ENCODE data around the gene BAIAP2.
"Not testable (repeated sequence)": the region's sequence is repeated elsewhere in the genome, so short reads cannot be mapped to it uniquely, and the experiment has no call there.

Gene BAIAP2

GRCh38 chr17:81150377-81151077 is 115.6 kb downstream of the BAIAP2 start:
- intact Hi-C loops (cut with micrococcal nuclease), result no loop called here
- H3K4me1 Mint-ChIP-seq (ENCODE audit: low read depth), result peaks cover 62% of the 10 kb centered on the region
- no peaks in the 10 kb centered on the region for H3K36me3 Mint-ChIP-seq (ENCODE audit: low read depth)
- no peaks in the 10 kb centered on the region for H3K27me3 Mint-ChIP-seq
- H3K4me3 Mint-ChIP-seq, result peak overlapping the region; percentile 21
- peaks cover 6% of the 10 kb centered on the region for H3K9me3 Mint-ChIP-seq
- H3K27ac Mint-ChIP-seq, result peak overlapping the region; percentile 96

- Mint-ChIP-seq H3K9me3 (peaks cover 6% of the 10 kb centered on the region), H3K27ac (peak overlapping the region; percentile 96), H3K4me3 (peak overlapping the region; percentile 9), H3K4me1 (ENCODE audit: low read depth) (peaks cover 62% of the 10 kb centered on the region), H3K27me3 (no peaks in the 10 kb centered on the region), H3K36me3 (ENCODE audit: low read depth) (no peaks in the 10 kb centered on the region)
- intact Hi-C loops (cut with micrococcal nuclease), result no loop called here
These were observed 116.3 kb downstream of the BAIAP2 start for GRCh38 chr17:81151278-81151677.

GRCh38 chr17:81152288-81152828 is 117.4 kb downstream of the BAIAP2 start:
- Mint-ChIP-seq H3K4me1 (ENCODE audit: low read depth) (peaks cover 71% of the 10 kb centered on the region), H3K9me3 (peaks cover 6% of the 10 kb centered on the region), H3K27me3 (no peaks in the 10 kb centered on the region), H3K4me3 (no peak overlapping the region), H3K36me3 (ENCODE audit: low read depth) (no peaks in the 10 kb centered on the region), H3K27ac (peak overlapping the region; percentile 96)
- intact Hi-C loops (cut with micrococcal nuclease), result no loop called here

GRCh38 chr17:81153340-81153803 is 118.4 kb downstream of the BAIAP2 start:
- Mint-ChIP-seq H3K27ac (peak overlapping the region; percentile 96), H3K4me1 (ENCODE audit: low read depth) (peaks cover 78% of the 10 kb centered on the region), H3K9me3 (peaks cover 6% of the 10 kb centered on the region), H3K36me3 (ENCODE audit: low read depth) (peaks cover 7% of the 10 kb centered on the region), H3K4me3 (no peak overlapping the region), H3K27me3 (peaks cover 2% of the 10 kb centered on the region)
- intact Hi-C loops (cut with micrococcal nuclease), result no loop called here

GRCh38 chr17:81154016-81154415 is 119.1 kb downstream of the BAIAP2 start:
- H3K9me3 Mint-ChIP-seq; H3K36me3 Mint-ChIP-seq (ENCODE audit: low read depth); intact Hi-C loops (cut with micrococcal nuclease); H3K27me3 Mint-ChIP-seq; H3K4me3 Mint-ChIP-seq: not testable (repeated sequence)
- H3K4me1 Mint-ChIP-seq (ENCODE audit: low read depth), result peaks cover 77% of the 10 kb centered on the region
- peak overlapping the region; percentile 96 for H3K27ac Mint-ChIP-seq

GRCh38 chr17:81154961-81155360 is 120.0 kb downstream of the BAIAP2 start:
- H3K27ac Mint-ChIP-seq, result peak overlapping the region; percentile 39
- peaks cover 7% of the 10 kb centered on the region for H3K36me3 Mint-ChIP-seq (ENCODE audit: low read depth)

GRCh38 chr17:81156866-81157805 is 122.2 kb downstream of the BAIAP2 start:
- Mint-ChIP-seq H3K4me1 (ENCODE audit: low read depth) (peaks cover 66% of the 10 kb centered on the region), H3K9me3 (peaks cover 6% of the 10 kb centered on the region), H3K4me3 (no peak overlapping the region), H3K27me3 (peaks cover 11% of the 10 kb centered on the region), H3K36me3 (ENCODE audit: low read depth) (peaks cover 7% of the 10 kb centered on the region), H3K27ac (peak overlapping the region; percentile 41)
- intact Hi-C loops (cut with micrococcal nuclease), result no loop called here

More at GRCh38 chr17:81154961-81155360, 120.0 kb downstream of the BAIAP2 start:
- peaks cover 2% of the 10 kb centered on the region for H3K27me3 Mint-ChIP-seq
- H3K4me1 Mint-ChIP-seq (ENCODE audit: low read depth), result peaks cover 72% of the 10 kb centered on the region
- no peak overlapping the region for H3K4me3 Mint-ChIP-seq
- intact Hi-C loops (cut with micrococcal nuclease), result no loop called here
- peaks cover 6% of the 10 kb centered on the region for H3K9me3 Mint-ChIP-seq

GRCh38 chr17:81157848-81158687 is 123.1 kb downstream of the BAIAP2 start:
- Mint-ChIP-seq H3K27me3 (peaks cover 13% of the 10 kb centered on the region), H3K27ac (peak overlapping the region; percentile 75), H3K4me3 (no peak overlapping the region), H3K36me3 (ENCODE audit: low read depth) (peaks cover 7% of the 10 kb centered on the region), H3K4me1 (ENCODE audit: low read depth) (peaks cover 58% of the 10 kb centered on the region), H3K9me3 (peaks cover 6% of the 10 kb centered on the region)
- intact Hi-C loops (cut with micrococcal nuclease), result no loop called here

- intact Hi-C loops (cut with micrococcal nuclease), result no loop called here
- peak overlapping the region; percentile 75 for H3K27ac Mint-ChIP-seq
- peaks cover 6% of the 10 kb centered on the region for H3K9me3 Mint-ChIP-seq
- H3K4me1 Mint-ChIP-seq (ENCODE audit: low read depth), result peaks cover 49% of the 10 kb centered on the region
- peaks cover 7% of the 10 kb centered on the region for H3K36me3 Mint-ChIP-seq (ENCODE audit: low read depth)
- H3K4me3 Mint-ChIP-seq, result peak overlapping the region; percentile 70
- peaks cover 21% of the 10 kb centered on the region for H3K27me3 Mint-ChIP-seq
These were observed 124.0 kb downstream of the BAIAP2 start for GRCh38 chr17:81158688-81159590.

GRCh38 chr17:81159611-81160265 is 124.8 kb downstream of the BAIAP2 start:
- H3K9me3 Mint-ChIP-seq, result peaks cover 5% of the 10 kb centered on the region
- H3K27ac Mint-ChIP-seq, result peak overlapping the region; percentile 75
- peaks cover 46% of the 10 kb centered on the region for H3K4me1 Mint-ChIP-seq (ENCODE audit: low read depth)
- peaks cover 28% of the 10 kb centered on the region for H3K27me3 Mint-ChIP-seq
- peaks cover 7% of the 10 kb centered on the region for H3K36me3 Mint-ChIP-seq (ENCODE audit: low read depth)
- intact Hi-C loops (cut with micrococcal nuclease), result loop anchor here (2.0 kb wide), 1 partner anchor 17 kb away; no protein-coding TSS in a partner anchor
- peak overlapping the region; percentile 69 for H3K4me3 Mint-ChIP-seq

- H3K36me3 Mint-ChIP-seq (ENCODE audit: low read depth), result peaks cover 7% of the 10 kb centered on the region
- intact Hi-C loops (cut with micrococcal nuclease), result loop anchor here (2.0 kb wide), 1 partner anchor 18 kb away; no protein-coding TSS in a partner anchor
- H3K27ac Mint-ChIP-seq, result peak overlapping the region; percentile 75
- H3K27me3 Mint-ChIP-seq, result peaks cover 34% of the 10 kb centered on the region
- H3K4me1 Mint-ChIP-seq (ENCODE audit: low read depth), result peaks cover 45% of the 10 kb centered on the region
- peak overlapping the region; percentile 69 for H3K4me3 Mint-ChIP-seq
- H3K9me3 Mint-ChIP-seq, result no peaks in the 10 kb centered on the region
These were observed 125.4 kb downstream of the BAIAP2 start for GRCh38 chr17:81160306-81160705.
